ENCODE results near the gene PI4K2A. TPM values are rescaled to one million over a fixed set of nuclear protein-coding genes. Genes with fewer than 3 reads are reported as not detected.
A peak's percentile ranks its signal among the peaks of the same experiment; 100 is the strongest.

The PI4K2A gene
- total RNA-seq = 10 to 100 TPM; 14.8 to 25.8 (median 22.7) TPM

- Histone ChIP-seq H3K4me1 (peaks cover 3 to 24% (median 8%) of the 10 kb centered on the region in 3 donors), H3K27me3 (no peaks in the 10 kb centered on the region), H3K27ac (peak within 1 kb of the TSS; percentile 76 to 94 (median 91)), H3K36me3 (peaks cover 0 to 15% of the 10 kb centered on the region in 2 donors), H3K9me3 (no peaks in the 10 kb centered on the region), H3K4me3 (peak within 1 kb of the TSS; percentile 67 to 69)
- peak; percentile 99 for ATAC-seq
- WGBS, 2 donors (ENCODE audit: low coverage in 1 of 2) = 5% methylated on average over 18 to 24 of the region's 54 CpGs
- peak; percentile 82 for TF ChIP-seq POLR2AphosphoS5 (IDR thresholded peaks at IDR 0.05)
- TF ChIP-seq EP300 (IDR thresholded peaks at IDR 0.05) = no peak
- peak in 1 of 4 experiments; percentile 10 for TF ChIP-seq CTCF (IDR thresholded peaks at IDR 0.05)
- peak; percentile 86 to 89 for TF ChIP-seq POLR2A (IDR thresholded peaks at IDR 0.05)
These were observed at the start of gene PI4K2A for GRCh38 chr10:97640174-97640867. Gene PI4K2A, plus strand, starts transcription at chr10:97640671. Its CDS starts 72 bp downstream, at chr10:97640743.

- no peak for ATAC-seq
- Histone ChIP-seq H3K4me1 (peaks cover 0 to 29% (median 17%) of the 10 kb centered on the region in 3 donors), H3K9me3 (no peaks in the 10 kb centered on the region), H3K27me3 (no peaks in the 10 kb centered on the region), H3K36me3 (no peaks in the 10 kb centered on the region), H3K27ac (no peak overlapping the region), H3K4me3 (no peak overlapping the region)
- TF ChIP-seq POLR2A (IDR thresholded peaks at IDR 0.05) = no peak
- TF ChIP-seq CTCF (IDR thresholded peaks at IDR 0.05) = no peak
- no peak for TF ChIP-seq POLR2AphosphoS5 (IDR thresholded peaks at IDR 0.05)
- TF ChIP-seq EP300 (IDR thresholded peaks at IDR 0.05) = no peak
- WGBS, 2 donors (ENCODE audit: low coverage in 1 of 2) = 53 to 80% methylated on average over 2 to 4 of the region's 5 CpGs
These were observed 49.5 kb upstream of the PI4K2A start for GRCh38 chr10:97590748-97591495.

- no peak for TF ChIP-seq EP300 (IDR thresholded peaks at IDR 0.05)
- peak; percentile 45 for TF ChIP-seq POLR2AphosphoS5 (IDR thresholded peaks at IDR 0.05)
- no peak for TF ChIP-seq POLR2A (IDR thresholded peaks at IDR 0.05)
- 25 to 55% methylated on average over 2 to 4 of the region's 4 CpGs for WGBS, 2 donors (ENCODE audit: low coverage in 1 of 2)
- Histone ChIP-seq H3K27ac (peak overlapping the region in 3 of 4 donors; percentile 64 to 91 (median 76)), H3K27me3 (no peaks in the 10 kb centered on the region), H3K9me3 (no peaks in the 10 kb centered on the region), H3K36me3 (no peaks in the 10 kb centered on the region), H3K4me1 (peaks cover 3 to 48% (median 29%) of the 10 kb centered on the region in 3 donors), H3K4me3 (no peak overlapping the region)
- ATAC-seq = no peak
These were observed 47.0 kb upstream of the PI4K2A start for GRCh38 chr10:97593421-97593820.

- peak overlapping the region; percentile 88 to 94 (median 90) for H3K27ac ChIP-seq
- WGBS, 2 donors (ENCODE audit: low coverage in 1 of 2) = 13 to 18% methylated on average over 6 of the region's 10 CpGs
- TF ChIP-seq POLR2AphosphoS5 (IDR thresholded peaks at IDR 0.05) = peak; percentile 93
- no peak for TF ChIP-seq CTCF (IDR thresholded peaks at IDR 0.05)
- peak in 1 of 2 donors; percentile 13 for TF ChIP-seq POLR2A (IDR thresholded peaks at IDR 0.05)
- TF ChIP-seq EP300 (IDR thresholded peaks at IDR 0.05) = no peak
- ATAC-seq = peak; percentile 96
- peaks cover 3 to 48% (median 29%) of the 10 kb centered on the region in 3 donors for H3K4me1 ChIP-seq
- no peaks in the 10 kb centered on the region for H3K27me3 ChIP-seq
- no peaks in the 10 kb centered on the region for H3K9me3 ChIP-seq
- no peaks in the 10 kb centered on the region for H3K36me3 ChIP-seq
- no peak overlapping the region for H3K4me3 ChIP-seq
These were observed 44.1 kb upstream of the PI4K2A start for GRCh38 chr10:97596101-97597082.

Measured in gastroesophageal sphincter (tissue), 4 donors.